ENCODE measurements around the gene MPRIP. TPM values are rescaled to one million over a fixed set of nuclear protein-coding genes. Genes with fewer than 3 reads are reported as not detected.

MPRIP gene
- total RNA-seq, 2 experiments from 2014 or later = 132 to 135 TPM

DNA sequence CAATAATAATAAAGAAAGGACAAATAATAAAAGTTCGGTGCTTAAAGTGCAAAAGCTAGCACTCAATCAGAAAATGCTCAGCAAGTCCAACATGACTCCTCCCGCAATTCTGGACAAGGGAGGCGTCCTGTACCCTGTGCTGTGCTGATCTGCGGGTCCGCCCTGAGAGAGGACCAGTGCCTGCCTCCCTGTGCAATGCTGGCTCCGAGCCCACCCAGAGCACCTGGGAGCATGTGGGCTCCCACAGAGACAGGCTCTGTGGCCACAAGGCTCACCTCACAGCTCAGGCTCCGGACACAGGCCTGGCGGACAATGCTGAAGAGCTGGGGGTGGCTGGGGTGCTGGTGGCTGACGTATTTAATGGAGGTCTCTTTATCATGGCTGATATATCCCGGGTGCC is 183.6 kb downstream of the MPRIP start:
- ChIA-PET CTCF (no interaction called here), POLR2A (interaction anchor here (1.2 to 2.0 kb wide), 3 partner anchors 10 to 58 kb away, joined by 3 to 12 read pairs (median 3); partner anchors contain the start of gene FLCN)
- ATAC-seq = no peak
- H3K4me3 Mint-ChIP-seq = no peak overlapping the region
- H3K27ac Mint-ChIP-seq = no peak overlapping the region
- H3K9me3 Mint-ChIP-seq = no peaks in the 10 kb centered on the region
- intact Hi-C loops (cut with micrococcal nuclease) = no loop called here
- TF ChIP-seq CTCF (IDR thresholded peaks at IDR 0.05) = no peak
- no peaks in the 10 kb centered on the region for H3K4me1 Mint-ChIP-seq (ENCODE audit: low read depth)
- no peaks in the 10 kb centered on the region for H3K27me3 Mint-ChIP-seq
- peaks cover 23% of the 10 kb centered on the region for H3K36me3 Mint-ChIP-seq (ENCODE audit: low read depth)
- no peak for DNase-seq

DNA sequence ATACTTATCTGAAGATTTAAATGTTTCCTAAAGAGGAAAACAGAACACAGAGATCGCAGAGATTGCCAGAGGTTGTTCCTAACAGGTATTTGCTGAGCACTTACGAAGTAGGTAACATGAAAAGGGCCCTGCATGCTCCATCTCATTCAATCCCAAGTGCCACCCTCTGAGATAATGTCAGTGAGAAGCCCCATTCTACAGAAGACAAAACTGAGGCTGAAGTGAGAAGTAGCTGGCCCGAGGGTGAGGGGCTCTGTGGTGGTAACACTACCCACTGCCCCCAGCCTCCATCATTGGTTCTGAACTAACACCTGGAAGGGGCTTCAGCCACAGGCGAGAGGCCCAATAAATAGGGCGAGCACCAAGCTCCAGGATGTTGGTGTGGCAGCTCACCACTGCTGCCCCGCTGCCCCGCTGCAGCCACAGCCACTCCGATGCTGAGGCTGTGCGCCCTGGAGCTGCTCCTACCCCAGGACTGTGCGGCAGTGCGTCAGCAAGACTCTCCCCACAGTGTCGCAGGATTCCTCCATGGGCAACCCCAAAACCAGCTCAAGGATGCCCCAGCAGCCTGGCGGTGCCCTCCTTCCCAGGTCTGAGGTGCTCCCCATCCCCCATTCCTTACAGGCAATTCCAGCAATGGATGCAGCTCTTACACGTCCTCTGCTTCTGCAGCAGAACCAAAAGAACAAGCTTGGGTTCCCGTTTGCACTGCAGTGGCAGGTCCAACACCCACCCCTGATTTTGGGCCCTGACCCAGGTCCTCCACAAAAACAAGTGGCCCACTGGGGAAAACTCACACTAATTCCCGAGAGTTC is 184.4 kb downstream of the MPRIP start:
- H3K36me3 Mint-ChIP-seq (ENCODE audit: low read depth) = peaks cover 23% of the 10 kb centered on the region
- no peak overlapping the region for H3K27ac Mint-ChIP-seq
- CTCF ChIA-PET = no interaction called here
- TF ChIP-seq CTCF (IDR thresholded peaks at IDR 0.05) = no peak
- no peak for ATAC-seq
- no peaks in the 10 kb centered on the region for H3K4me1 Mint-ChIP-seq (ENCODE audit: low read depth)
- H3K4me3 Mint-ChIP-seq = no peak overlapping the region
- intact Hi-C loops (cut with micrococcal nuclease) = no loop called here
- DNase-seq = no peak
- POLR2A ChIA-PET = interaction anchor here (1.2 to 2.0 kb wide), 4 partner anchors 10 to 57 kb away, joined by 3 to 12 read pairs (median 3); partner anchors contain the start of gene FLCN
- no peaks in the 10 kb centered on the region for H3K27me3 Mint-ChIP-seq
- no peaks in the 10 kb centered on the region for H3K9me3 Mint-ChIP-seq

- no peak overlapping the region for H3K4me3 Mint-ChIP-seq
- DNase-seq = no peak
- ChIA-PET CTCF (no interaction called here), POLR2A (interaction anchor here (1.5 to 2.0 kb wide), 2 partner anchors 8 to 17 kb away, joined by 3 to 12 read pairs; partner anchors contain the start of gene FLCN)
- TF ChIP-seq CTCF (IDR thresholded peaks at IDR 0.05) = no peak
- no peak overlapping the region for H3K27ac Mint-ChIP-seq
- H3K27me3 Mint-ChIP-seq = no peaks in the 10 kb centered on the region
- intact Hi-C loops (cut with micrococcal nuclease) = no loop called here
- no peaks in the 10 kb centered on the region for H3K4me1 Mint-ChIP-seq (ENCODE audit: low read depth)
- no peaks in the 10 kb centered on the region for H3K9me3 Mint-ChIP-seq
- ATAC-seq = no peak
- H3K36me3 Mint-ChIP-seq (ENCODE audit: low read depth) = peaks cover 18% of the 10 kb centered on the region
These were observed 185.6 kb downstream of the MPRIP start for GRCh38 chr17:17227608-17228520.

GRCh38 chr17:17228521-17229279 is 186.4 kb downstream of the MPRIP start:
- intact Hi-C loops (cut with micrococcal nuclease) = no loop called here
- CTCF ChIA-PET = no interaction called here
- peaks cover 18% of the 10 kb centered on the region for H3K36me3 Mint-ChIP-seq (ENCODE audit: low read depth)
- ATAC-seq (no peak), DNase-seq (no peak)
- H3K4me1 Mint-ChIP-seq (ENCODE audit: low read depth) = no peaks in the 10 kb centered on the region
- H3K4me3 Mint-ChIP-seq = no peak overlapping the region
- POLR2A ChIA-PET = no interaction called here
- H3K27me3 Mint-ChIP-seq = no peaks in the 10 kb centered on the region
- no peak for TF ChIP-seq CTCF (IDR thresholded peaks at IDR 0.05)
- H3K27ac Mint-ChIP-seq = no peak overlapping the region
- no peaks in the 10 kb centered on the region for H3K9me3 Mint-ChIP-seq

Data from activated CD8-positive, alpha-beta T cell treated with anti-CD3 and anti-CD28 coated beads for 36 hours (primary cell).